NCI-H524 (cell line): ENCODE measurements around the gene ZNF764.

Experiments used
- DNase-seq, 2 experiments: peaks; one replicate each; lab custom pipeline; 2025; lab: John Stamatoyannopoulos, UW

Gene ZNF764

DNA sequence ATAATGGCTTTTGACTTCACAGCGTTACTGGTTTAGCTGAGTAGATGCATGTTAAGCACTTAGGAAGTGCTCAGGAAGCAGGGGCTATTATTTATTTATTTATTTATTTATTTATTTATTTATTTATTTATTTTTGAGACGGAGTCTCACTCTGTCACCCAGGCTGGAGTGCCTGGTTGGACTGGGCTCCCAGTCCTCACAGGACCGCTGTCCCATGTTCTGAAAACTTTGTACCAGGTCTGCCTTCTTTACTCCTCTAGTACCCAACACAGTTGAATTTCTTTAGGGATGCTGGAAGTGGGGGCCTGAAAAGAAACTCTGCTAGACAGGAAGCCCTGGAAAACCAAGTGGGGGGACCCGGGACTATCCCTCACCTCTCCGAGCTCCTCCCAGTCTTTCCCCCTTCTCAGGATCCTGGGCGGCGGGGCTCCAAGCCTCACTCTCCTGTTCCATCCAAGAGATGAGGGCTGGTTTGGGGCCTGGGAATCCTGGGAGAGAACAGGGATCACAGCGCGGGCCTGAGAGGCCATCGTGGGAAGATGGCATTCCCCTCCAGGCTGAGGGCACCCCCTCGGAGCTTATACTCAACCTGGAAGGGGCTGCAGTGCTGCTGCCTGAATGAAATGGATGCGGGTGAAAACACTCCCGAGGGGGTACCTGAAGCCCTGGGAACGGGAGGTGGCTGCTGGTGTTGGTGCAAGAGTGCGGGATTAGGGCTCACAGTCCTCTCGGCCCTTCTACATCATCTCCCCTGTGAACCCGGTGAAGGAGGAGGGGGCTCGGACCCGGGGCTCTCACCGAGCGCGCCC, 12.7 kb upstream of the ZNF764 start:
- peak; percentile 18 to 48 for DNase-seq

DNA sequence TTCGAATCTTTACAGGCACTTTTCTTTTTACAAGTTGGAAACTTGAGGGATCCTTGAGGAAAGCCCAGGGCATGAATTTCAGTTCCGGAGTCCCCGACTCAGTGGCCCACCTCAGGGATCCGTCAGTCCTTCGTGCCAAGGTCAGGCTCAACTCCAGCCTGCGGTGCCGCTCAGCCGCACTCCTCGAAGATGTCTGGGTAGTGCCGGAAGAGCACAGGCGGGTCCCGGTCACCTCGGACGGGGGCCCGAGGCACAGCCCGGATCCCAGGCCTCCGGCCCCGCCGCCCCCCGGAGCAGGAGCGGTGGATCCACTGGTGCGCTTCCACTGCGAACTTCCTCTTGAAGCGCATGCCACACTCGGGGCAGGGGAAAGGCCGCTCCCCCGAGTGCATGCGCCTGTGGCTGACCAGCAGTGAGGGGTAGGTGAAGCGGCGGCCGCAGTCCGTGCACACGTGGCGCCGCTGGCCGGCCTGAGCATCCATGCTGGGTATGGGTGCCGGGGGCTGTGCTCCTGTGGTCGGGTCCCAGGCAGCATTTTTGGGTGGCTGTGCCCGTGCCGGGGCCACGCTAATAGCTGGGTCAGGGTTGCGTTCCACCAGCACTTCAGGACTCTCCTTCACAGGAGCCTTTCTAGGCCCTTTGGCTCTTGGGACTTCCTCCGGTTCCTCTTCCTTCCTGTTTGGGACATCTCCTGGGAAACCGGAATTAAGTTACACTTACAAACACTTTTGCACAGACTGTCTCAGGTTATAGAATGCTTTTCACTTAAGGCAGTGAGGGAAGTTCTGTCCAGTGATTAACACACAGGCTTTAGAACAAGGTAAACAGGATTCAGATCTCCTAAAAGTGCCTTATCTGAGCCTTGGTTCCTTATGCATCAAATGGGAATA, 11.8 kb upstream of the ZNF764 start:
- no peak for DNase-seq

DNA sequence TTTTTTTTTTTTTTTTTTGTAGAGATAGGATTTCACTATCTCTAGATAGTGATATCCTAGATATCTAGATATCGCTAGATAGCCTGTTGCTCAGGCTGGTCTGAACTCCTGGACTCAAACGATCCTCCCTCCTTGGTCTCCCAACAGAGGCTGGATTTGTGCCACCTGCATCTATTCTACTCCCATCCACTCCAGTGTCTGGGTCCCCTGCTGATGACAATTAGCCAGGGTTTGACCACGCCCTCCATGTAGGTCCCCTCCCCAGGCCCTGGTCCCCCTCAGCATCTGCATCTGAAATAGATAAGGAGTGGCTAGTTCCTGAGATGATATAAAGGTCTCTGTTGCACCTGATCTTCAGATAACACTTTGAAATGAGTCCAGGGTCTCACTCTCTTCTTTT, 11.1 kb upstream of the ZNF764 start:
- DNase-seq = no peak

GRCh38 chr16:30567991-30568638, 9.9 kb upstream of the ZNF764 start:
- no peak for DNase-seq

DNA sequence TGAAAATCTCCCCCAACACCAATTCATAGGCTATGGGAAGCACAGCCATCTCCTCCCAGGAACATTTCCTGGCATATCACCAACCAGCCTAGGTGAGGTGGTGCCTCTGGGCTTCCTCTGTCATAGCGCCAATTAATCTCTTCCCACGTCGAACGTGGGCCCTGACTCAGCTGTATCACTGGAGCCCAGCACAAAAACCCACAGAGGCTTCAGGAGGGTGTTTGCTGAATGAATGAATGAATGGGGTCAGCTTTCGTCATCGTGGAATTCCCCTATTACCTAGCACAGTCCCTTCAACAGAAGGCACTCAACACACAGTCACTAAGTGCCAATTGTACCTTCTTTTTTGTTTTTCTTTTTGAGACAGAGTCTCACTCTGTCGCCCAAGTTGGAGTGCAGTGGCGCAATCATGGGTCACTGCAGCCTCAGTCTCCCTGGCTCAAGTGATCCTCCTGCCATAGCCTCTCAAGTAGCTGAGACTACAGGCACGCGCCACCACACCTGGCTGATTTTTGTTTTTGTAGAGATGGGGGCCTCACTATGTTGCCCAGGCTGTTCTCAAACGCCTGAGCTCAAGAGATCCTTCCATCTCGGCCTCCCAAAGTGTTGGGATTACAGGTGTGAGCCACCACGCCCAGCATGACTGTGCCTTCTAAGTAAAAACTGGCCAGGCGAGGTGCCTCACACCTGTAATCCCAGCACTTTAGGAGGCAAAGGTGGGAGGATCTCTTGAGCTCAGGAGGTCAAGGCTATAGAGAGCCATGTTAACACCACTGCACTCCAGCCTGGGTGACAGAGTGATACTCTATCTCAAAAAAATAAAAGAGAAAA, 9.2 kb upstream of the ZNF764 start:
- DNase-seq = no peak

- DNase-seq = no peak
Measured at GRCh38 chr16:30566531-30566930, 8.4 kb upstream of the ZNF764 start.

GRCh38 chr16:30565984-30566383, 7.8 kb upstream of the ZNF764 start:
- DNase-seq = no peak

- peak; percentile 48 to 86 for DNase-seq
Measured at GRCh38 chr16:30565526-30565925, 7.4 kb upstream of the ZNF764 start.

DNA sequence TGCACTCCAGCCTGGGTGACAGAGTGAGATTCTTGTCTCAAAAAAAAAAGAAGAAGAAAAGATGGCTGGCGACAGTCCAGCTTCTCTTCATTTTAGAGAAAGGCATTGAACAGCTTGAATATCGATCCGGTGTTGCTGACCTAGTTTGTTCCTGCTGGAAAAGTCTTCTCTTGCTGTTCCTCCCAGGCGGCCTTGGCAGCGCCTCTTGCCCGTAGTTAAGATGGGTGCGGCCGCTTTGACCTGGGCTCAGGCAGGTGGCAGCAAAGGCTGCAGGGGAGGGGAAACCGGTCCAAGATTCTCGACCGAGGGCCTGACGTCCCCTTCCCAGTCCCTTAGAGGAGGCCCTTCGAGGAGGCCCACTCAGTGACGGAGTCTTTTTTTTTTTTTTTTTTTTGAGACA, 3.8 kb upstream of the ZNF764 start:
- DNase-seq = no peak

GRCh38 chr16:30561089-30561816, 3.1 kb upstream of the ZNF764 start:
- no peak for DNase-seq

- DNase-seq = no peak
Measured at GRCh38 chr16:30559690-30560089, 1.5 kb upstream of the ZNF764 start.

DNA sequence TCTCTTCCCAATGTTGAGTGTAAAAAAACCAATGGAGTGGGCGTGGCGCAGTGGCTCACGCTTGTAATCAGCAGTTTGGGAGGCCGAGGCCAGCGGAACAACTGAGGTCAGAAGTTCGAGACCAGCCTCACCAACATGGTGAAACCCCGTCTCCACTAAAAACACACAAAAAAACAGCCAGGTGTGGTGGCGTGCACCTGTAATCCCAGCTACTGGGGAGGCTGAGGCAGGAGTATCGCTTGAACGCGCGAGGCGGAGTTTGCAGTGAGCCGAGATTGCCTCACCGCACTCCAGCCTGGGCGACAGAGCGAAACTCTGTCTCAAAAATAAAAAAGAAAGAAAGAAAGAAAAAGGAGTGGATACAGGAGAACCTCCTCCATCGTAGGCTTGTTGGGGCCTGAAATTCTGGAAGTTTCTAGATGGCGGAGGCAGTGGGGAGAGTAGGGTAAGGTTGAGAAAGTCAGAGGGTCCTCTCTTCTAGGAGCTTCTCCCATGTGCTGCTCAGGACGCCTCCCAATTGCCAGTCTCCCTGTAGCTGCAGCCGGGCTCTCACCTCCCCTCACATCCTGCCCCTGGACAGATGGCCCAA, 709 bp upstream of the ZNF764 start:
- DNase-seq = peak; percentile 24 to 36

DNA sequence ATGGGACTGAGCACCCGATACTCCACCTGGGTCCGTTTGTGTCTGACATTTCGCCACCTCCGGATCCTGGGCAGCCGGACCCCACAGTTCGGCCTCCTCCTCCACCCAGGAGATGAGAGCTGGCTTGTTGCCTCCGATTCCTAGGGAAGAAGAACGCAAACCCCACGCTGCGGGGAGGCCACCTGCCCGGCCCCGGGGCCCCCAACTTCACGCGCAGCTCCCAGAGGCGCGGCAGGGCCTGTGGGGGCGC, 542 bp downstream of the ZNF764 start:
- no peak for DNase-seq

GRCh38 chr16:30556125-30556473, 2.1 kb downstream of the ZNF764 start:
- DNase-seq = peak in 1 of 2 experiments; percentile 26

- DNase-seq = no peak
Measured at GRCh38 chr16:30555315-30556124, 2.7 kb downstream of the ZNF764 start.

- no peak for DNase-seq
Measured at GRCh38 chr16:30554557-30555314, 3.4 kb downstream of the ZNF764 start.

DNA sequence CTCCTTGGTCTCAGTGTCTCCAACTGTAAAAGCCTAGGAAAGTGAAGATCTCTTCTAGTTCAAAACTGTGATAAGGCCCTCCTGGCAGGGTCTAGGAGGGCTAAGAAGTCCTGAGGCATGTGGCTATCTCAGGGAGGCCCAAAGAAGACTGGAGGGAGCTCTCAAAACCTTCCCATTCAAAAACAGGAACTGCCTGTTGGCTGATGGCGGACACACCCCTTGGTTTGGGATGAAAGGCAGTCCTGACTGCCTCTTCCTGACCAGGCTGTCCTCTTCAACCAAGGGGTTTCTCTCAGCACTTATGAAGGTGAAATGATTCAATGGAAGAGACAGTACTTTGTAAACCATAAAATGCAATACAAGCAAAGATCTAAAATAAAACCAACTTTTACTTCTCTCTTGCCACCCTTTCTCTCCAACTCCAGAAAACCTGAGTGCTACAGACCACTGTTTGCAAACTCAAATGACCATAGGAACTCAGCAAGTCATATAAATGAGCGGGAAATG, 4.7 kb downstream of the ZNF764 start:
- DNase-seq = no peak

DNA sequence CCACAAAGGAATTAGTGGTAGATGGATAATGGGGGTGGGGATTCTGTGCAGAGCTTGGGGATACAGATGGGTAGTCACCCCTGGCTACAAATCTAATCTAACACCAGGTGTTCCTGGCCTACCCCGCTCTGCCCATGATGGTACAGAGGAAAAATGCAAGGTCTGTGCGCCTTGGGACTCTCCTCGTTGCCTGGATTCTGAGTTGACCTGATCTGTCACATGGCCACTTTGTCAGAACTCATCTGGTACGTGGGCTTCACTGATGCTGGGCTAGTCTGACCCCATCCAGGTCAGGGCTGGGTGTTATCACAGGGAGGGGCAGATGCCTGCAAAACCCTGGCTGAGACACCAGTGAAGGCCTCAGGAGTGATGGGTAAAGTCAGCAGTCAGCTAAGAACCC, 5.2 kb downstream of the ZNF764 start:
- DNase-seq = no peak

DNA sequence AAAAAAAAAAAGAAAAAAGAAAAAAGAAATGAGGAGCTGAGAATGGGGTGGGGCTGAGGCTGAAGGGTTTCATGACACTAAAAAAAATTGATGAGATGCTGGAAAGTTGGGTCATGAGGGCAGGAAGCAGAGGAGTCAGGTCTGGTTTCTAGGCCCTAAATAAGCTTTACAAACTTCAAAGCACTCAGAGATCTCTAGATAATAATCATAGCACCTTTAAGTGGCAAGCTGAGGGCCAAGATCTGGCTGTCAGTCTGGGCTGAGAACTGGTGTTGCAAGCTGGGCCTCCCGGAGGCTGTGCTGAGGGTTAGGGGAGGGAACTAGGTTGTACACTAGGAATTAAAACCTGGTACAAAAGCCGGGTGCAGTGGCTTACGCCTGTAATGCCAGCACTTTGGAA, 6.4 kb downstream of the ZNF764 start:
- DNase-seq = no peak
